Activated T-cell treated with anti-CD3 and anti-CD28 coated beads for 4 hours (primary cell): ENCODE data around the gene TCP11L2.
"Not testable (repeated sequence)": the region's sequence is repeated elsewhere in the genome, so short reads cannot be mapped to it uniquely, and the experiment has no call there.

Source experiments
- DNase-seq: peaks from one replicate; pipeline ENCODE4 v3.0.0-alpha.2; 2020

The TCP11L2 gene

DNA sequence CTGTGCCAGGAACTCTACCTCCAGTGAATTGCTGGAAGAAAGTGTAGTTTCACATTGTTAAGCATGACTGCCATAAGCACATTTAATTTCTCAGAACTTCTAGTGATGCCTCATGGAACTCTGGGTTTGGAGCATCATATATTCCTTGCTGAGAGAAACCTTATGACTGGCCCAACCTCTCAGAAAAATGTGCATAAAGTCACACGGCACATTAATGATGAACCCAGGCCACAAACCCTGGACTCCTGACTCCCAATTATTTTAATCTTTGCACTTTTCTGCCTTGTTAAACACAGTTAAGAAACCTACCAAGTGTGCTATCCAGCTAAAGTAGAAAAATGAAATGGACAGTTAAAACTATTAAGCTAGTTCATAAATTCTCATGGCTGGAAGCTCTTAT lies 5.6 kb downstream of the TCP11L2 start:
- no peak for DNase-seq

GRCh38 chr12:106308611-106309010 lies 6.1 kb downstream of the TCP11L2 start:
- no peak for DNase-seq

- no peak for DNase-seq
Observed at GRCh38 chr12:106309671-106310505, 7.4 kb downstream of the TCP11L2 start.

DNA sequence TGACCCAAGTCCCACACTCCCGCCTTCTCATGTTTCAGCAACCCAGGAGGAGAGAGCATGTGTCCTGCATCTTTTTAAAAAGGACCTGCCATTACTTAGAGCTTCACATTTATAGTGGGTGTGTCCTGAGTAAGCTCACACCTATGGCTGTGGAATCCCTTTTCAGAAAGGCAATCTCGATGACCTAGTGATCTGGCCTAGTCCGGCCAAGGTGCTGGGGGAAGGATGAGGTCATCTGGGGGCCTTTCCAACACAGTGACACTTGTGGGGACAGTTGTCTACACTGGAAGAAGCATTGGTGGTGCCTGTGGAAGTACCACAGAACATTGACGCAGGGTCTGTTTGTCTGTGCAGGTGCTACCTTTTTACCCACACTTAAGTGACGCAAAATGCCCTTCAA lies 8.2 kb downstream of the TCP11L2 start:
- DNase-seq: no peak

- DNase-seq: no peak
Observed at GRCh38 chr12:106311139-106311538, 8.6 kb downstream of the TCP11L2 start.

DNA sequence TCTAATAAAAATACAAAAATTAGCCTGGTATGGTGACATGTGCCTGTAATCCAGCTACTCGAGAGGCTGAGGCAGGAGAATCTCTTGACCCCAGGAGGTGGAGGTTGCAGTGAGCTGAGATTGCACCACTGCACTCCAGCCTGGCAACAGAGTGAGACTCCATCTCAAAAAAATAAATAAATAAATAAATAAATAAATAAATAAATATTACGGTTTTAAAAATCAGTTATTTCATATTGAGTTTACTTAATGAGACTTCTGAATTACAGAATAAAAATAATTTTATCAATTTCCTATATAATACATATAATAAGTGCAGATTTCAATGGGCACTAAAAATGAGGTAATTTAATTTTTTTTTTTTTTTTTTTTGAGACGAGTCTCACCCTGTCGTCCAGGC lies 10.9 kb downstream of the TCP11L2 start:
- not testable (repeated sequence) for DNase-seq

DNA sequence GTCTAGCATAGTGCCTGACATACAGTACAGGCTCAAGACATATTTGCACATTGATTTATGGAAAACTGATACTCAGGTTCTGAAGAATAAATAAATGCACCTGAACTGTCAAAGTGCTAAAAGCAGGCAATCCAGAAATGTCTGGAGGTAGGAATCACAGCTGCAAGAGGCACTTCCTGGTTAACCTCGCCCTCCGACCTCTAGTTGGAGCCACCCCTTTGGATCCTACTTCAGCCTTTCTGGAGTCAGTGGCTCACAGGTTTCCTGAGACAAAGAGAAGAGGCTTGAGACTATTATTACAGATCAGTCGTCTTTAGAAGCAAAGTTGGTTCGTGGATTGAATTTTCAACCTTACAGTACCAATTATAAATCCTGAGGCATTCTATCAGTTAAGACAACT lies 13.0 kb downstream of the TCP11L2 start:
- DNase-seq: no peak

- DNase-seq: no peak
Observed at GRCh38 chr12:106317406-106318082, 15.0 kb downstream of the TCP11L2 start.

DNA sequence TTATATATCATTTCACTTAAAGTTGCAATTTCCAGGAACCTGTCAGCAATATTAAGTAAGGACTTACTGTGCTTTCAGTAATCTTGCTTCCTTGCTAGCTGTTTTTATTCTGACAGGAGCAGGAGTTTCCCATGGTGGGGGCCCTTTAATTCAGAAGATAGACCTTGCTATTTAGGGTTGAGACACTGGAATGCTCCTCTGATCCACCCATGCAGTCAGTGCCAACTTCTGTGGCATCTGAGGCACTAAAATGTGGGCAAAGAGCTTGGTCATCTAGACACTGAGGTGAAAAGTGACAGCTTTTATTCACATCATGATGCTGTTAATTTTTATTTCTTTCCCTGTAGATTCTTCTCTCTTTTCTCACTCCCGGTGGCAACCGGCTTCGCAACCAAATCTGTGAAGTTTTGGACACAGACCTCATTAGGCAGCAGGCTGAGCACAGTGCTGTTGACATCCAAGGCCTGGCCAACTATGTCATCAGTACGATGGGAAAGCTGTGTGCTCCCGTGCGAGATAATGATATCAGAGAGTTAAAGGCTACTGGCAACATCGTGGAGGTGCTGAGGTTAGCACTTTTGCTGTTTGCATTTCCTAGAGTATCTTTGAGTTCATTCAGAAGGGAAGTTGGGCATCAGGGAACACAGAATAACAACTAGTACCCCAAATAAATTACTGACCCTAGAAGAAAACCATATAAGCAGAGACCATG lies 18.8 kb downstream of the TCP11L2 start:
- DNase-seq: no peak

- no peak for DNase-seq
Observed at GRCh38 chr12:106323537-106323936, 21.0 kb downstream of the TCP11L2 start.

- DNase-seq: no peak
Observed at GRCh38 chr12:106327309-106327869, 24.9 kb downstream of the TCP11L2 start.

GRCh38 chr12:106328735-106329134 lies 26.2 kb downstream of the TCP11L2 start:
- DNase-seq: no peak

GRCh38 chr12:106329231-106329982 lies 26.9 kb downstream of the TCP11L2 start:
- no peak for DNase-seq

DNA sequence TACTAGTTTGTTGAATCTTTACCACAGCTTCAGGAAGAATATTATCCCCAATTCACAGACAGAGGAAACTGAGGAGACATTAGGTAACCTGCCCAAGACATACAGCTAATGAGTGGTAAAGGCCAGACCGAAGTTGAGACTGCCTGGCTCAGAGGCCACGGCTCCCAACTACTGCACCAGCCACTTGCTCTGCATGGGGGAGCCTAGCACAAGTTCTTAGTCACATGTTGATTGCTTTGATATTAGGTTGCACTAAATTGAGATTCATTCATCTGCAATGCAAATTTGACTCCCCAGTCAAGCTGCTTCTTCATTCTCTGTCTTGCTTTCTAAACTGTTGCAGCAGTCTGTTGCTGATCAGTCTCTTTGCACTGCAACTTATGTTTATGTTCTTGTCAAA lies 29.1 kb downstream of the TCP11L2 start:
- no peak for DNase-seq

DNA sequence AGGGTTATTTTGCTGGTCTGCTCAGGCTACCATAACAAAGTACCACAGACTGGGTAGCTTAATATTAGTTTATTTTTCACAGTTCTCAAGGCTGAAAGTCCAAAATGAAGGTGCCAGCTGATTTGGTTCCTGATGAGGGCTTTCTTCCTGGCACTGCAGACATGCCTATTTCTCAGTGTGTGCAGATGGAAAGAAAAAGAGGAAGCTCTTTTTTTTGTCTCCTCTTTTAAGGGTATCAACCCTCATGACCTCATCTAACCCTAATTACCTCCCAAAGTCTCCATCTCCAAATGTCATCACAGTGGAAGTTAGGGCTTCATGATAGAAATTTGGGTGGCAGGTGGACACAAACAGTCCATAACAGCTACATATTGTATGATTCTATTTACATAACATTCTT lies 30.0 kb downstream of the TCP11L2 start:
- no peak for DNase-seq

DNA sequence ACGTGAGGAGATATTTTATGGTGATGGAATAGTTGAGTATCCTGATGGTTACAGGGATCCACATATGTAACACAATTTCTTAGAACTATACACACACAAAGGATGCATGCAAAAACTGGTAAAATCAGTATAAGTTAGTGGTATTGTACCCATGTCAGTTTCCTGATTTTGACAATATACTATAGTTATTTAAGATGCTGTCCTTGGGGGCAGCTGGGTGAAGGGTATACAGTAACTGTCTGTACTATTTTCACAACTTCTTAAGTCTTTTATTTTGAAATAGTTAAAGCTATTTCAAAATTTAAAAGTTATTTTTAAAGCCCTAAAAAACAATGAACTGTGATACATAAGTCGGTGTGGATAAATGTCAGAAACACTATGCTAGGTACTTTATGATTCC lies 30.5 kb downstream of the TCP11L2 start:
- DNase-seq: no peak

DNA sequence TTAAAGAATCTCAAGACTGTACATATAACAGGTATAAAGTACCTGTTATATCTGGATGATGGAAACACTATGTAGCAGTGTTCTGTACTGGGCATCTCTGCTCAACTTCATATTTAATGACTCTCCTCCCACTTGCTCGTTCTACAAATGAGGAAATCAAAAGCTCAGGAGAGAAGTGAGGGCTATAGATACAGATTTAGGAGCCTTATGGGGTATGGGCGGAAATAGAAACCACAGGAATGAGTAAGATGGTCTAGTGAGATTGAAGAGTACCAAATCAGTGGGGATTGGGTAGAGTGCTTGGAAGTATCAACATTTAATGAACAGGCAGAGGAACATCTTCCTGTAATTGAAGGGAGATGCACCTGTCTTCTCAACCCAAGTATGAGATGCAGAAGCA lies 31.2 kb downstream of the TCP11L2 start:
- DNase-seq: no peak

- DNase-seq: no peak
Observed at GRCh38 chr12:106341086-106341877, 38.7 kb downstream of the TCP11L2 start.

DNA sequence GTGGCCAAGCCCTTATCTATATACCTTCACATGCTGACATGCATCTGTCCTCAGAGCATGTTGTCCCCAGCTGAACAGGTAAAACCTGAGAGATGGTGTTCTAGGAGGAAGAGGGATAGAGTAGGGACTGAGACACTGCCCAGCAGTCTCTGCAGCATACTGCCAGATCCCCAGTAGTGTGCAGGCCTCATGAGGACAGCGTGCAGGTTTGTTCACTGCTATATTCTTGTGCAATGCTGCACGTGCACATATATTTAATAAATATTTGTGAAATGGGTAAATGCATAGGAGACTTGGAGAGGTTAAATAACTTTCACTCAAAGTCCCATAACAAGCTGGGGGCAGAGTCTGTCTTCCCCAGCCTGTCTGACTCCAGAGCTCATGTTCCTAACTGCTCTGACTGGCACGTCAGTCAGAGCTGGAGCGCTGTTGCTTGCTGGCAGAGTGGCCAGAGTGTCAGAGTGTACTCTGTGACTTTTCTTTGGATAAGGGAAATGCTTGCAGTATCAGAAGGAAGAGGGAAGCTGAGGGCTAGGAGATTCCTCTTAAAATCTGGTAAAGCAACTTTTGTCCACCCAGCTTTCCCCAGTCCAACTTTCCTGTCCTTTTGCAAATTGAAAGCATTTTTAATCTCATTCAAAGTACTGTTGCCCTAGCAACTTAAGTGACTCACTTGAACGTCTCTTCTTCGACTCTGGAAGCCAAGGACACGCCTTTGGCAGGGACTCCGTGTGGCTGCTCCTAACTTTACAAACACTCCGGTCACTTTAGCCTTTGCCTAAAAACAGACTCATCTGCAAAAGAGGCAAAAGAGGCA lies 40.1 kb downstream of the TCP11L2 start:
- no peak for DNase-seq

DNA sequence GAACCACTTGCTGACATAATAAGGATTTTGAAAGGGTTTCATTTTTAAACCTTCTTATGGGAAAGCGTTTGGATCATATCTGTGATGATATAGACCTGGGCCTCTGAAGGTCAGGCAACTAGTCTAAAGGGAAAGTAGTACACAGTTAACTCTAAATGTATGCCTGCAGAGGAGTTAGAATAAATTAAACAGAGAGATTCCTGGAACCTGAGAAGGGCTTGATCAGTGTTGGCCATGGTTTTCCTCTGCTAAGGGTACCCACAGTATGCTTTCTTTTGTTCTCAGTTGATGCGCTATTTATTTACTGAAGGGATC lies 40.6 kb downstream of the TCP11L2 start:
- no peak for DNase-seq

DNA sequence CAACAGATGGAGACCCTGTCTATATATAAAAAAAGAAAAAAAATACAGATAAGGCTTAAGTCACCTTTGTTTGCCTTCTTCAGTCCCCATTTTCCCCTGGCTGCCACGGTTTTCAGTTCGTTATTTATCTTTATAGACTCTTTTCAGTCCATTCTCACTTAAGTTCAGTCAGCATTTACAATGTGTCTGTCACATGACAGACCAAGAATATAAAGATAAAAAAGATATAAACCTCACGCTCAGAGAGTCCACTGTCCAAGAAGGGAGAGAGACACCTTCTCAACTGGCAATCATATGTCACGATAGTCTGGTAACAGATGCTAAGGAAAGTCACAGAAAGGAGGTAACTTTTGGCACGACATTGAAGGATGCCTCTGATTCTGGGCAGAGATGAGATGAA lies 41.6 kb downstream of the TCP11L2 start:
- no peak for DNase-seq
